Mammary epithelial cell (primary cell): Measurements from ENCODE around the gene RUSC2.

Experiments used
- EZH2 ChIP-seq: IDR thresholded peaks from 2 replicates; pipeline ENCODE4 v1.6.1; 2012; ENCODE audit warnings: low read length, inconsistent platforms, borderline replicate concordance
- TF ChIP-seq, protein P1 (sequence below), 2 donors: IDR thresholded peaks in 1 of 2; conservative IDR thresholded peaks in 1 of 2; 2 replicates each; pipeline ENCODE4 v1.5.1; 2011 to 2012; ENCODE audit warnings: inconsistent platforms in 2 of 2, low read length in 2 of 2, mild to moderate bottlenecking in 2 of 2, control low read depth in 1 of 2, low read depth in 1 of 2; ENCODE audit not compliant: insufficient read depth in 1 of 2; ENCODE audit errors: extremely low read depth in 1 of 2

GRCh38 chr9:35446012-35446411 lies 43.9 kb upstream of the RUSC2 start:
- TF ChIP-seq, protein P1, sequence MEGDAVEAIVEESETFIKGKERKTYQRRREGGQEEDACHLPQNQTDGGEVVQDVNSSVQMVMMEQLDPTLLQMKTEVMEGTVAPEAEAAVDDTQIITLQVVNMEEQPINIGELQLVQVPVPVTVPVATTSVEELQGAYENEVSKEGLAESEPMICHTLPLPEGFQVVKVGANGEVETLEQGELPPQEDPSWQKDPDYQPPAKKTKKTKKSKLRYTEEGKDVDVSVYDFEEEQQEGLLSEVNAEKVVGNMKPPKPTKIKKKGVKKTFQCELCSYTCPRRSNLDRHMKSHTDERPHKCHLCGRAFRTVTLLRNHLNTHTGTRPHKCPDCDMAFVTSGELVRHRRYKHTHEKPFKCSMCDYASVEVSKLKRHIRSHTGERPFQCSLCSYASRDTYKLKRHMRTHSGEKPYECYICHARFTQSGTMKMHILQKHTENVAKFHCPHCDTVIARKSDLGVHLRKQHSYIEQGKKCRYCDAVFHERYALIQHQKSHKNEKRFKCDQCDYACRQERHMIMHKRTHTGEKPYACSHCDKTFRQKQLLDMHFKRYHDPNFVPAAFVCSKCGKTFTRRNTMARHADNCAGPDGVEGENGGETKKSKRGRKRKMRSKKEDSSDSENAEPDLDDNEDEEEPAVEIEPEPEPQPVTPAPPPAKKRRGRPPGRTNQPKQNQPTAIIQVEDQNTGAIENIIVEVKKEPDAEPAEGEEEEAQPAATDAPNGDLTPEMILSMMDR (conservative IDR thresholded peaks at IDR 0.05 in 1 of 2, IDR thresholded peaks at IDR 0.05 in 1 of 2; ENCODE audit: extremely low read depth in 1 of 2, insufficient read depth in 1 of 2, low read depth in 1 of 2, low read length in 2 of 2): no peak
- no peak for TF ChIP-seq EZH2
